Neural progenitor cell (in vitro differentiated cells): Measurements from ENCODE around the gene PARD3B.

ENCODE experiments used
- CTCF ChIP-seq: fragments of 200-600 bp; sonication (generic); IDR thresholded peaks from 2 replicates; pipeline ENCODE4 v1.5.1; 2017; ENCODE audit warnings: antibody characterized with exemption, mild to moderate bottlenecking
- EZH2 ChIP-seq: fragments of 200-600 bp; sonication (generic); IDR thresholded peaks from 2 replicates; pipeline ENCODE4 v1.6.1; 2017; ENCODE audit warnings: antibody characterized with exemption, mild to moderate bottlenecking, moderate library complexity

DNA sequence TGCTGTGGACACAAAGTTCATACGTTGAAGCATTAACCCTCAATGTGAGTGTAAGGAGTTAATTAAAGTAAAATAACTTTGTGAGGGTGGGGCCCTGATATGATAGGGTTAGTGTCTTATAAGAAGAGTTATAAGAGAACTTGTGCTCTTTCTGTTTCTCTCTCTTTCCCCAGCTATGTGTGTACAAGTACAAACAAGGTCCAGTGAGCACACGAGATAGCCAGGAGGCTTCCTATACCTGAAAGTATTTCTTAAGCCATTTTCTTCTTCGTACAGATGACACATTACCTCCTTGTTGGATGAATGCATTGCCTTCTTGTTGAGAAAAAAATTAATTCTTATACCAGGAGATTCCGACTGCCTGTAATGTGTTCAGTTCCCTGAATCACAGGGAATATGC is 301.2 kb downstream of the PARD3B start:
- TF ChIP-seq CTCF (no peak), EZH2 (no peak)
